Fibroblast of skin of left quadriceps (primary cell): ENCODE data around the gene ATRX.
"Not testable (repeated sequence)": the region's sequence is repeated elsewhere in the genome, so short reads cannot be mapped to it uniquely, and the experiment has no call there.

ENCODE experiments used
- DNase-seq, 2 experiments: peaks; one replicate each; pipeline ENCODE4 v3.0.0-alpha.2; 2013; ENCODE audit warnings: low read depth in 2 of 2

Gene ATRX

DNA sequence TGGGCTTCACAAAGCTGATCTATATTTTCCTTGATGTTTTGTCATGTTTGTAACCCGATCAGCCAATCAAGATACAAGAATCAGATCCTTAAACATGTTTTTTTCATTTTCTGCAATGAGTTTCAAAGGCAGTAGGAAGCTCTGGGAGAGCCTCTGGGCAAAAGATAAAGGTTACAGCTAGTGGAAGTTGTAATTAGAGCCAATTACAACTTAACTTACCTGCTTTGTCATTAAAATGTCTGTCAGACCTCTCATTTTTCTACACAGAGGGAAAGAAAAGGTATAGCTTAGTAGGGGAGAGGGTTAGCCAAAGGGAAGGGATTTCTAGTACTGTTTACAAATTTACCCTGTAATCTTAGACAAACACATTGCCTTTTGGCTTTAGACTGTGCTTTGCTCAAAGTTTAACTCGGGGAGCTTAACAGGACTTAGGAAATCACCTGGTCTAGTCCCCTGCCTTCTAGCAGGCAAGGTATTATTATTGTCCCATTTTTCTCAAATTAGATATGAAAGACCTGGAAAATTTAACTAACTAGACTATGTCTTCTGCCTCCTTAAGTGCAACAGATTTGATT, 283.0 kb downstream of the ATRX start:
- DNase-seq: no peak

DNA sequence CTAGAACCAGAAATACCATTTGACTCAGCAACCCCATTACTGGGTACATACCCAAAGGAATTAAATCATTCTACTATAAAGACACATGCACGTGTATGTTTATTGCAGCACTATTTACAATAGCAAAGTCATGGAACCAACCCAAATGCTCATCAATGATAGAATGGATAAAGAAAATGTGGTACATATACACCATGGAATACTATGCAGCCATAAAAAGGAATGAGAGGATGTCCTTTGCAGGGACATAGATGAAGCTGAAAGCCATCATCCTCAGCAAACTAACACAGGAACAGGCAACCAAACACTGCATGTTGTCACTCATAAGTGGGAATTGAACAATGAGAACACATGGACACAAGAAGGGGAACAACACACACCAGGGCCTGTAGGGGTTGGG, 285.9 kb downstream of the ATRX start:
- not testable (repeated sequence) for DNase-seq

DNA sequence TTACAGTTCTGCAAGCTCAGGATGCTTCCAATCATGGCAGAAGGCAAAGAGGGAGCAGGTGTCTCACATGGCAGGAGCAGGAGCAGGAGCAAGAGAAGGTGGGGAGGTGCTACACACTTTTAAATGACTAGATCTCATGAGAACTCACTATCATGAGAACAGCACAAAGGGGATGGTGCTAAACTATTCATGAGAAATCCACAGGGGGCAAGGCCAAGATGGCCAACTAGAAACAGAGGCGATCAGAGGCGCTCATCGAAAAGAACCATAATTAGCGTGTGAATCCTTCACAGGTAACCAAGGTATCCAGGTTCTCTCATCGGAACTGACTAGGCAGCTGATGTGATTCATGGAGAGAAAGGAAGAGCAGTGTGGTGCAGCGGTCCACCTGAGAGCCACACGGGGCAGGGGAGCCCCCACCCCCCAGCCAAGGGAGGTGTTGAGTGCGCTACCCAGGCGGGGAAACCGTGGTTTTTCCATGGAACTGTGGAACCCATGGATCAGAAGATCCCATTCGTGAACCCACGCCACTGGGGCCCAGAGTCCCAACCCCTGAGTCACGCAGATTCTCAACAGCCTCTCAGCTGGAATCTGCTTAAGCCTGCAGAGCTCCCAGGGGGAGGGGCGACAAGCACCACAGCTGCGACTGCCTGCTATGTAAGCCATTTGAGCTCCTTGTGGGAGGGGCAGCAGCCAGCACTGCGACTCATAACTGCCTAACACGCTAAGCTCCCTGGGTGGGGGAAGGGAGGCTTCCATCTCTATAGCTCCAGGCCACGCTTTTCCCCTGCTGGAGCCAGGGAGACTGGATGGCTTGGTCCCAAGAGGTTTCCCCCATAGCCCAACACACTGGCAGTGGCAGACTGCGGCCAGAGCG, 292.1 kb downstream of the ATRX start:
- DNase-seq: peak; percentile 50 to 56

DNA sequence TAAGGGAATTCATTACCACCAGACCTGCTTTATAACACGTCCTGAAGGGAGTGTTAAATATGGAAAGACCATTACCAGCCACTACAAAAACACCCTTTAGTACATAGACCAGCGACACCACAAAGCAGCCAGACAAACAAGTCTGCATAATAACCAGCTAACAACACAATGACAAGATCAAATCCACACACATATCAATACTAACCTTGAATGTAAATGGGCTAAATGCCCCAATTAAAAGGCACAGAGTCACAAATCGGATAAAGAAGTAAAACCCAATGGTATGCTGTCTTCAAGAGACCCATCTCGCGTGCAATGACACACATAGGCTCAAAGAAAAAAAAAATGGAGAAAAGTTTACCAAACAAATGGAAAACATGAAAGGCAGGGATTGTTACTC, 302.0 kb downstream of the ATRX start:
- no peak for DNase-seq

DNA sequence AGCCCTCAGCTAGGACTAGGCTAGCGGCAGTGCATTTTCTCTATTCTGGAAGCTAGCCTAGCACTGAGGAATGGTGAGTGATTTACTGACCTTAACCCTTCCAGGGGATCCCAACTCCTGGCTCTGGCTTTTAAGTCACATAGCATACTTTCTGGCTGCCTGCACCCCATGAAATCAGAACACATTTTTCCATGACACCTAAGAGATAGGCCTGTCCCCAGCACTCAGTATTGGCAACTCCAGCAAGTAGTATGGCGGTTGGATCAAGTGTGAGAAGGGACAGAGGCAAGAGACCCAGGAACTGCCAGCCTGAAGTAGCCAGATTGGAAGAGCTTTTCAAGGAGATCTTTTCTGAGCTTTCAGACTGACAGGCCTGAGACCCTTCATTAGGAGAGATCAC, 330.6 kb downstream of the ATRX start:
- DNase-seq: no peak
